ENCODE data around the gene LMX1A. TPM values are rescaled to one million over a fixed set of nuclear protein-coding genes. Genes with fewer than 3 reads are reported as not detected.
A peak's percentile ranks its signal among the peaks of the same experiment; 100 is the strongest.

The LMX1A gene
- total and polyA plus RNA-seq, 2 of the 13 experiments (the other 11 are each of a cell fraction or from before 2014, with no cell fraction given): 0.07 TPM; not detected in 1

DNA sequence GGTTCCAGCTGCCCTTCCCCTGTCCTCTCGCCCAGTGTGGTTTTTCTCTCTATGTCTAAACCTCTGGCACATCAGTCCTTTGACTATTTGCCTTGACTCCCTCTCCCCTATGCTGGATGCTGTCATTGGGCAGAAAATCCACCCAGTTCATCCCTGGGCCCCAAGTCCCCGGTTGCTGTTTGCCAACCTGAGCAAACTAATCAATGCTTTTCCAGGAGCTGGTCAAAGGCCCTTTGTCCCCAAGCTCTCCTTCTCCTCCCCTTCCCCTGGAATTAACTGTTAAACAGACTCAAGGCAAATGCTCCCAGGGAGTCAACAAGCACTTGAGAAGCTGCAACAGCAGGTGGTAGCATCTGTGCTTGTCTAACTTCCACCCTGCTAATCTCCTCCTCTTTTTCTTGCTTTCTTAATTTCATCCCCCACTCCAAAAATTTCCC is 102.7 kb downstream of the LMX1A start (continued):
- TF ChIP-seq, protein P1, sequence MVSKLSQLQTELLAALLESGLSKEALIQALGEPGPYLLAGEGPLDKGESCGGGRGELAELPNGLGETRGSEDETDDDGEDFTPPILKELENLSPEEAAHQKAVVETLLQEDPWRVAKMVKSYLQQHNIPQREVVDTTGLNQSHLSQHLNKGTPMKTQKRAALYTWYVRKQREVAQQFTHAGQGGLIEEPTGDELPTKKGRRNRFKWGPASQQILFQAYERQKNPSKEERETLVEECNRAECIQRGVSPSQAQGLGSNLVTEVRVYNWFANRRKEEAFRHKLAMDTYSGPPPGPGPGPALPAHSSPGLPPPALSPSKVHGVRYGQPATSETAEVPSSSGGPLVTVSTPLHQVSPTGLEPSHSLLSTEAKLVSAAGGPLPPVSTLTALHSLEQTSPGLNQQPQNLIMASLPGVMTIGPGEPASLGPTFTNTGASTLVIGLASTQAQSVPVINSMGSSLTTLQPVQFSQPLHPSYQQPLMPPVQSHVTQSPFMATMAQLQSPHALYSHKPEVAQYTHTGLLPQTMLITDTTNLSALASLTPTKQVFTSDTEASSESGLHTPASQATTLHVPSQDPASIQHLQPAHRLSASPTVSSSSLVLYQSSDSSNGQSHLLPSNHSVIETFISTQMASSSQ (IDR thresholded peaks at IDR 0.05; ENCODE audit: low read depth): 0 out of 2 replicates have a peak, but pooled peaks have one; percentile 29
- TF ChIP-seq, protein P1 (CRISPR knock-in tag; IDR thresholded peaks at IDR 0.05; ENCODE audit: borderline replicate concordance): peak; percentile 69; the same call in 1 of the 2 replicates
- peak; percentile 22; the same call in 1 of the 2 replicates for TF ChIP-seq GABPB1 (CRISPR knock-in tag; IDR thresholded peaks at IDR 0.05)
- TF ChIP-seq, protein P2, sequence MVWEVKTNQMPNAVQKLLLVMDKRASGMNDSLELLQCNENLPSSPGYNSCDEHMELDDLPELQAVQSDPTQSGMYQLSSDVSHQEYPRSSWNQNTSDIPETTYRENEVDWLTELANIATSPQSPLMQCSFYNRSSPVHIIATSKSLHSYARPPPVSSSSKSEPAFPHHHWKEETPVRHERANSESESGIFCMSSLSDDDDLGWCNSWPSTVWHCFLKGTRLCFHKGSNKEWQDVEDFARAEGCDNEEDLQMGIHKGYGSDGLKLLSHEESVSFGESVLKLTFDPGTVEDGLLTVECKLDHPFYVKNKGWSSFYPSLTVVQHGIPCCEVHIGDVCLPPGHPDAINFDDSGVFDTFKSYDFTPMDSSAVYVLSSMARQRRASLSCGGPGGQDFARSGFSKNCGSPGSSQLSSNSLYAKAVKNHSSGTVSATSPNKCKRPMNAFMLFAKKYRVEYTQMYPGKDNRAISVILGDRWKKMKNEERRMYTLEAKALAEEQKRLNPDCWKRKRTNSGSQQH (CRISPR knock-in tag; IDR thresholded peaks at IDR 0.05; ENCODE audit: low read depth): no peak
- TF ChIP-seq SRSF1 (optimal IDR thresholded peaks at IDR 0.05; ENCODE audit: low read depth, low read length): no peak
- TF ChIP-seq SP4 (CRISPR knock-in tag; IDR thresholded peaks at IDR 0.05): no peak
- 0 out of 2 replicates have a peak, but pooled peaks have one; percentile 42 for TF ChIP-seq ZNF543 (CRISPR knock-in tag; IDR thresholded peaks at IDR 0.05)
- TF ChIP-seq KDM5A (IDR thresholded peaks at IDR 0.05; ENCODE audit: borderline replicate concordance, low read length): no peak
- no peak for TF ChIP-seq ZNF432 (CRISPR knock-in tag; IDR thresholded peaks at IDR 0.05; ENCODE audit: borderline replicate concordance)
- TF ChIP-seq, protein P3, sequence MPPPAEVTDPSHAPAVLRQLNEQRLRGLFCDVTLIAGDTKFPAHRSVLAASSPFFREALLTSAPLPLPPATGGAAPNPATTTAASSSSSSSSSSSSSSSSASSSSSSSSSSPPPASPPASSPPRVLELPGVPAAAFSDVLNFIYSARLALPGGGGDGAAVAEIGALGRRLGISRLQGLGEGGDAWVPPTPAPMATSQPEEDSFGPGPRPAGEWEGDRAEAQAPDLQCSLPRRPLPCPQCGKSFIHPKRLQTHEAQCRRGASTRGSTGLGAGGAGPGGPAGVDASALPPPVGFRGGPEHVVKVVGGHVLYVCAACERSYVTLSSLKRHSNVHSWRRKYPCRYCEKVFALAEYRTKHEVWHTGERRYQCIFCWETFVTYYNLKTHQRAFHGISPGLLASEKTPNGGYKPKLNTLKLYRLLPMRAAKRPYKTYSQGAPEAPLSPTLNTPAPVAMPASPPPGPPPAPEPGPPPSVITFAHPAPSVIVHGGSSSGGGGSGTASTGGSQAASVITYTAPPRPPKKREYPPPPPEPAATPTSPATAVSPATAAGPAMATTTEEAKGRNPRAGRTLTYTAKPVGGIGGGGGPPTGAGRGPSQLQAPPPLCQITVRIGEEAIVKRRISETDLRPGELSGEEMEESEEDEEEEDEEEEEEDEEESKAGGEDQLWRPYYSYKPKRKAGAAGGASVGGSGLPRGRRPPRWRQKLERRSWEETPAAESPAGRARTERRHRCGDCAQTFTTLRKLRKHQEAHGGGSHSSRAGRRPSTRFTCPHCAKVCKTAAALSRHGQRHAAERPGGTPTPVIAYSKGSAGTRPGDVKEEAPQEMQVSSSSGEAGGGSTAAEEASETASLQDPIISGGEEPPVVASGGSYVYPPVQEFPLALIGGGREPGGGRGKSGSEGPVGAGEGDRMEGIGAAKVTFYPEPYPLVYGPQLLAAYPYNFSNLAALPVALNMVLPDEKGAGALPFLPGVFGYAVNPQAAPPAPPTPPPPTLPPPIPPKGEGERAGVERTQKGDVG (CRISPR knock-in tag; IDR thresholded peaks at IDR 0.05; ENCODE audit: borderline replicate concordance): no peak
- no peak for TF ChIP-seq ZNF530 (CRISPR knock-in tag; IDR thresholded peaks at IDR 0.05; ENCODE audit: low read depth)
- no peak for TF ChIP-seq PHF20 (CRISPR knock-in tag; IDR thresholded peaks at IDR 0.05)
- TF ChIP-seq, protein P4, sequence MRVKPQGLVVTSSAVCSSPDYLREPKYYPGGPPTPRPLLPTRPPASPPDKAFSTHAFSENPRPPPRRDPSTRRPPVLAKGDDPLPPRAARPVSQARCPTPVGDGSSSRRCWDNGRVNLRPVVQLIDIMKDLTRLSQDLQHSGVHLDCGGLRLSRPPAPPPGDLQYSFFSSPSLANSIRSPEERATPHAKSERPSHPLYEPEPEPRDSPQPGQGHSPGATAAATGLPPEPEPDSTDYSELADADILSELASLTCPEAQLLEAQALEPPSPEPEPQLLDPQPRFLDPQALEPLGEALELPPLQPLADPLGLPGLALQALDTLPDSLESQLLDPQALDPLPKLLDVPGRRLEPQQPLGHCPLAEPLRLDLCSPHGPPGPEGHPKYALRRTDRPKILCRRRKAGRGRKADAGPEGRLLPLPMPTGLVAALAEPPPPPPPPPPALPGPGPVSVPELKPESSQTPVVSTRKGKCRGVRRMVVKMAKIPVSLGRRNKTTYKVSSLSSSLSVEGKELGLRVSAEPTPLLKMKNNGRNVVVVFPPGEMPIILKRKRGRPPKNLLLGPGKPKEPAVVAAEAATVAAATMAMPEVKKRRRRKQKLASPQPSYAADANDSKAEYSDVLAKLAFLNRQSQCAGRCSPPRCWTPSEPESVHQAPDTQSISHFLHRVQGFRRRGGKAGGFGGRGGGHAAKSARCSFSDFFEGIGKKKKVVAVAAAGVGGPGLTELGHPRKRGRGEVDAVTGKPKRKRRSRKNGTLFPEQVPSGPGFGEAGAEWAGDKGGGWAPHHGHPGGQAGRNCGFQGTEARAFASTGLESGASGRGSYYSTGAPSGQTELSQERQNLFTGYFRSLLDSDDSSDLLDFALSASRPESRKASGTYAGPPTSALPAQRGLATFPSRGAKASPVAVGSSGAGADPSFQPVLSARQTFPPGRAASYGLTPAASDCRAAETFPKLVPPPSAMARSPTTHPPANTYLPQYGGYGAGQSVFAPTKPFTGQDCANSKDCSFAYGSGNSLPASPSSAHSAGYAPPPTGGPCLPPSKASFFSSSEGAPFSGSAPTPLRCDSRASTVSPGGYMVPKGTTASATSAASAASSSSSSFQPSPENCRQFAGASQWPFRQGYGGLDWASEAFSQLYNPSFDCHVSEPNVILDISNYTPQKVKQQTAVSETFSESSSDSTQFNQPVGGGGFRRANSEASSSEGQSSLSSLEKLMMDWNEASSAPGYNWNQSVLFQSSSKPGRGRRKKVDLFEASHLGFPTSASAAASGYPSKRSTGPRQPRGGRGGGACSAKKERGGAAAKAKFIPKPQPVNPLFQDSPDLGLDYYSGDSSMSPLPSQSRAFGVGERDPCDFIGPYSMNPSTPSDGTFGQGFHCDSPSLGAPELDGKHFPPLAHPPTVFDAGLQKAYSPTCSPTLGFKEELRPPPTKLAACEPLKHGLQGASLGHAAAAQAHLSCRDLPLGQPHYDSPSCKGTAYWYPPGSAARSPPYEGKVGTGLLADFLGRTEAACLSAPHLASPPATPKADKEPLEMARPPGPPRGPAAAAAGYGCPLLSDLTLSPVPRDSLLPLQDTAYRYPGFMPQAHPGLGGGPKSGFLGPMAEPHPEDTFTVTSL (CRISPR knock-in tag; IDR thresholded peaks at IDR 0.05; ENCODE audit: borderline replicate concordance): peak; percentile 94
- TF ChIP-seq ZNF749 (CRISPR knock-in tag; IDR thresholded peaks at IDR 0.05; ENCODE audit: borderline replicate concordance): no peak
